Measurements from ENCODE around the gene AMBN. TPM values are rescaled to one million over a fixed set of nuclear protein-coding genes. Genes with fewer than 3 reads are reported as not detected.

The AMBN gene
- total and polyA plus RNA-seq, 2 of the 13 experiments (the other 11 are each of a cell fraction or from before 2014, with no cell fraction given), result not detected

DNA sequence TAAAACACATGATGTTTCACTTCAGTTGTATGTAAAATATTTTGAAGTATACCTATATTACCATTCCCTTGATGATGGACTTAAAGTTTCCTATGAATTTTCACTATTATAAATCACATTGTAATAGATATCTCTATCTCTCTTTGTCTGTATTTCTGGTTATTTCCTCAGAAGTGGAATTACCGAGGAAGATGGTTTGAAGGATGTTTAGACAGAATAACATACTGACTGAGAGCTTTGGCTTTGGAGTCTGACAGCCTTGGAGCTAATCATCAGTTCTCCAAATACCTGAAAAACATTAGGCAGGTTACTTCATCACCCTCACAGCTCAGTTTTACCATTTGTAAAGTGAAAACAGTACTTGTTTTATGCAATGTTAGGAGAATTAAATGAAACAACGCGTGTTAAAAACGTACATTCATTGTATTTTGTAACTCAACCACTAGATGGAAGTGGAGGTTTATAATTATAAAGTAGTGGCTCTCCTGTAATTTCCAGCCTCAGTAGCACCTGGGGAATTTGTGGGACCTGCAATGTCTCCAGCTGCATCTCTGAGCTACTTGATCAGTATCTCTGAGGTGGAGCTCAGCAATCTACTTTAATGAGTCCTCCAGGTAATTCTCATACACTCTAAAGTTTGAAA lies 59.9 kb downstream of the AMBN start:
- CTCF ChIA-PET (ENCODE audit: low intra/inter-chr PET ratio, low total read pairs), result interaction anchor here (0.7 to 2.2 kb wide), 4 partner anchors 36 to 1062 kb away, joined by 3 to 9 read pairs (median 6); partner anchors contain the start of gene UTP3
- intact Hi-C loops (cut with micrococcal nuclease; ENCODE audit: unreplicated experiment) (loop anchor here (1.0 to 10.0 kb wide), 4 partner anchors 35 to 358 kb away; partner anchors contain the start of genes MOB1B and UTP3), in situ Hi-C loops (cut with HindIII; ENCODE audit: extremely low pct_ligation_motif_present, low pct_unique_long_range_greater_than_20kb) (loop anchor here (25.0 kb wide), 2 partner anchors 360 to 1060 kb away; no protein-coding TSS in a partner anchor)
- H3K27ac ChIP-seq (ENCODE audit: extremely low read length, insufficient read depth, low read length), result no peak overlapping the region
- H2AFZ ChIP-seq (ENCODE audit: low read length), result peak overlapping the region; percentile 89
- H3K4me1 ChIP-seq (ENCODE audit: insufficient read depth, low read length), result peaks cover 7% of the 10 kb centered on the region; the same call in 1 of the 2 replicates
- peak overlapping the region; percentile 58 for H3K4me2 ChIP-seq (ENCODE audit: low read depth, low read length)
- no peaks in the 10 kb centered on the region for H3K36me3 ChIP-seq (replicated peaks in 1 of 2; ENCODE audit: control insufficient read depth in 1 of 2, insufficient read depth in 2 of 2, low read length in 2 of 2)
- no peak overlapping the region for H3K9ac ChIP-seq (ENCODE audit: insufficient read depth, low read depth, low read length)
- POLR2A ChIA-PET, result no interaction called here
- TF ChIP-seq RAD21 (CRISPR knock-in tag; IDR thresholded peaks at IDR 0.05), result peak; percentile 58
- TF ChIP-seq MIER3 (CRISPR knock-in tag; IDR thresholded peaks at IDR 0.05; ENCODE audit: borderline replicate concordance), result no peak
- TF ChIP-seq, protein P1, sequence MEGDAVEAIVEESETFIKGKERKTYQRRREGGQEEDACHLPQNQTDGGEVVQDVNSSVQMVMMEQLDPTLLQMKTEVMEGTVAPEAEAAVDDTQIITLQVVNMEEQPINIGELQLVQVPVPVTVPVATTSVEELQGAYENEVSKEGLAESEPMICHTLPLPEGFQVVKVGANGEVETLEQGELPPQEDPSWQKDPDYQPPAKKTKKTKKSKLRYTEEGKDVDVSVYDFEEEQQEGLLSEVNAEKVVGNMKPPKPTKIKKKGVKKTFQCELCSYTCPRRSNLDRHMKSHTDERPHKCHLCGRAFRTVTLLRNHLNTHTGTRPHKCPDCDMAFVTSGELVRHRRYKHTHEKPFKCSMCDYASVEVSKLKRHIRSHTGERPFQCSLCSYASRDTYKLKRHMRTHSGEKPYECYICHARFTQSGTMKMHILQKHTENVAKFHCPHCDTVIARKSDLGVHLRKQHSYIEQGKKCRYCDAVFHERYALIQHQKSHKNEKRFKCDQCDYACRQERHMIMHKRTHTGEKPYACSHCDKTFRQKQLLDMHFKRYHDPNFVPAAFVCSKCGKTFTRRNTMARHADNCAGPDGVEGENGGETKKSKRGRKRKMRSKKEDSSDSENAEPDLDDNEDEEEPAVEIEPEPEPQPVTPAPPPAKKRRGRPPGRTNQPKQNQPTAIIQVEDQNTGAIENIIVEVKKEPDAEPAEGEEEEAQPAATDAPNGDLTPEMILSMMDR (CRISPR knock-in tag; IDR thresholded peaks at IDR 0.05), result peak; percentile 70
- TF ChIP-seq SMC3 (IDR thresholded peaks at IDR 0.05; ENCODE audit: low read length), result peak; percentile 35; the same call in 1 of the 2 replicates
- no peak for TF ChIP-seq RFXANK (CRISPR knock-in tag; IDR thresholded peaks at IDR 0.05)
- peak; percentile 83 for TF ChIP-seq STAG1 (CRISPR knock-in tag; IDR thresholded peaks at IDR 0.05)
- TF ChIP-seq SIN3B (IDR thresholded peaks at IDR 0.05; ENCODE audit: low read length), result no peak
- no peaks in the 10 kb centered on the region for H3K9me3 ChIP-seq (ENCODE audit: low read length)
- WGBS (ENCODE audit: low lambda C conversion rate), result 2% methylated on average over 4 of the region's 4 CpGs
- FAIRE-seq (peak; percentile 18), ATAC-seq (peak; percentile 79), DNase-seq (ENCODE audit: low spot score) (peak; percentile 27)
- BruUV-seq (replicated peaks), result no TSS peak
- no peaks in the 10 kb centered on the region for H3K79me2 ChIP-seq (ENCODE audit: insufficient read depth, low read length)
- H3K4me3 ChIP-seq (replicated peaks in 1 of 3; ENCODE audit: insufficient read depth in 1 of 3, low read depth in 2 of 3, low read length in 3 of 3), result no peak overlapping the region; a peak in 1 of 6 replicates
- H4K20me1 ChIP-seq (ENCODE audit: insufficient read depth, low read length), result no peaks in the 10 kb centered on the region
- peaks cover 0 to 3% of the 10 kb centered on the region in 2 experiments; a peak in 1 of 5 replicates for H3K27me3 ChIP-seq (ENCODE audit: control insufficient read depth in 1 of 2, insufficient read depth in 2 of 2, low read length in 2 of 2)
